Activated CD4-positive, alpha-beta T cell treated with anti-CD3 and anti-CD28 coated beads, Interleukin-2, amount 10 ng/mL, durations not matched to agents 24 days and 14 days (primary cell): Measurements from ENCODE around the gene VPS13D. TPM values are rescaled to one million over a fixed set of nuclear protein-coding genes. Genes with fewer than 3 reads are reported as not detected.
A peak's percentile ranks its signal among the peaks of the same experiment; 100 is the strongest.
"Not testable (repeated sequence)": the region's sequence is repeated elsewhere in the genome, so short reads cannot be mapped to it uniquely, and the experiment has no call there.

Experiments used
- DNase-seq: peaks from one replicate; pipeline ENCODE4 v3.0.0; 2022
- H3K27ac Mint-ChIP-seq: one replicate; pipeline ENCODE4 v1.8.0; 2022; ENCODE audit warnings: mild to moderate bottlenecking, mixed read lengths
- H3K27me3 Mint-ChIP-seq: one replicate; pipeline ENCODE4 v1.8.0; 2022; ENCODE audit warnings: mixed read lengths
- H3K36me3 Mint-ChIP-seq: one replicate; pipeline ENCODE4 v1.8.0; 2022; ENCODE audit warnings: low read depth, mild to moderate bottlenecking, mixed read lengths
- H3K4me1 Mint-ChIP-seq: one replicate; pipeline ENCODE4 v1.8.0; 2021; ENCODE audit warnings: mixed read lengths
- H3K4me3 Mint-ChIP-seq: one replicate; pipeline ENCODE4 v1.8.0; 2022; ENCODE audit warnings: mild to moderate bottlenecking, moderate library complexity, mixed read lengths
- H3K9me3 Mint-ChIP-seq: one replicate; pipeline ENCODE4 v1.8.0; 2021; ENCODE audit warnings: mixed read lengths
- intact Hi-C: fragments of 100-400 bp; cut with micrococcal nuclease; formaldehyde crosslinking; loops from one replicate; pipeline ENCODE4 v1.15.1; 2023
- total RNA-seq: library from RNA; stranded (reverse); gene quantifications from 2 replicates; pipeline ENCODE4 v1.2.3, GENCODE V29; 2022

VPS13D gene
- total RNA-seq, 1 donor from 2014 or later = 30.8 TPM

DNA sequence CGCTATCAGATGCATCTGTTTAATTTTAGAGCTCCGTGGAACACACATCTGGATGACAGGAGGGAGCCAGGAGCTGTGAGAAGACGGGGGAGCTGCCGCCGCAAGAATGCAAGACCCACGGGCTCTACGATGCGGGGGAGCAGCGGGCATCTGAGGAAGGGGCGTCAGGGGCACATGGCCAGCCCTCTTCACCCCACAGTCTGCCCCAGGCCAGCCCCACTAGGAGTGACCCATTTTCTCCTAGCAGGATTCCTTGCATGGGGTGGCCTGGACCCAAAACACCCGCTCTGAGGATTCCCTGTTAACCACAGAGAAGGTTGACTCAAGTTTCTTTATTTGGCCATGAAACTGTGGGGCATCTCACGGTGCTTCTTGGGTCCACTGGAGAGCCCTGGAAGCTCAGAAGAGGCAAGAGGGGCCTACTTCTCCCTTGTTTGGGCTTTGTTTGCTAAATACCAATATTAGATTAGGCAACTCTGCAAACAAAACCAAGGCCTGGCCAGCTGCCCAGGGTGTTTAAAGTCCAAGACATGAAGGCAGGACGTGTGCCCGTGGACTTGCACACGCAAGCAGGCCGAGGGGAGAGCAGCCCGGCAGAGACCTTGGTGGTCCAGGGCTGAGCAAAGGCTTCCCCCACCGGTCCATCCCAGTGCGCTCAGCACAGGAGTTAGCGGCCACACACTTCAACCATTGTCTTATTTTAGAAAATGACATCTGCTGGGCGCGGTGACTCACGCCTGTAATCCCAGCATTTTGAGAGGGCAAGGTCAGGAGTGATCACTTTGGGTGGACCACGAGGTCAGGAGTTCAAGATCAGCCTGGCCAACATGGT lies 298.4 kb downstream of the VPS13D start:
- H3K36me3 Mint-ChIP-seq = peaks cover 10% of the 10 kb centered on the region
- intact Hi-C loops = no loop called here
- H3K9me3 Mint-ChIP-seq = no peaks in the 10 kb centered on the region
- no peak for DNase-seq
- no peak overlapping the region for H3K27ac Mint-ChIP-seq
- no peaks in the 10 kb centered on the region for H3K27me3 Mint-ChIP-seq
- H3K4me1 Mint-ChIP-seq = peaks cover 17% of the 10 kb centered on the region
- H3K4me3 Mint-ChIP-seq = no peak overlapping the region

DNA sequence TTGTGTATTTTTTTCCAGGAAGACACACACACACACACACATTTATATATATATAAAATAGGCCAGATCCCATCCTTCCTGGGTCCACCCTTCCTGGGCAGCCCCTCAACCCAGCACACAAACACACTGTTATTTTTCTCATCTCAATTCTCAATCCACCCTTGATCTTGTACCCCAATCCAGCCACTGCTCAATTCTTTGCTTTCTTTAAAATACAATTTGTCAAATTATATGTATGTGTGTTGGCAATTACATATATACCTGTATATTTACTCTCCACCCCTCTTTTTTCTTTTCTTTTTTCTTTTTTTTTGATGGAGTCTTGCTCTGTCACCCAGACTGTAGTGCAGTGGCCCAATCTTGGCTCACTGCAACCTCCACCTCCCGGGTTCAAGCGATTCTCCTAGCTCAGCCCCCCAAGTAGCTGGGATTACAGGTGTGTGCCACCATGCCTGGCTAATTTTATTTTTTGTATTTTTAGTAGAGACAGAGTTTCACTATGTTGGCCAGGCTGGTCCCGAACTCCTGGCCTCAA lies 299.9 kb downstream of the VPS13D start:
- intact Hi-C loops = no loop called here
- Mint-ChIP-seq H3K27me3 (no peaks in the 10 kb centered on the region), H3K27ac (peak overlapping the region; percentile 68), H3K9me3 (no peaks in the 10 kb centered on the region), H3K4me1 (peaks cover 18% of the 10 kb centered on the region), H3K4me3 (no peak overlapping the region), H3K36me3 (peaks cover 13% of the 10 kb centered on the region)
- no peak for DNase-seq

DNA sequence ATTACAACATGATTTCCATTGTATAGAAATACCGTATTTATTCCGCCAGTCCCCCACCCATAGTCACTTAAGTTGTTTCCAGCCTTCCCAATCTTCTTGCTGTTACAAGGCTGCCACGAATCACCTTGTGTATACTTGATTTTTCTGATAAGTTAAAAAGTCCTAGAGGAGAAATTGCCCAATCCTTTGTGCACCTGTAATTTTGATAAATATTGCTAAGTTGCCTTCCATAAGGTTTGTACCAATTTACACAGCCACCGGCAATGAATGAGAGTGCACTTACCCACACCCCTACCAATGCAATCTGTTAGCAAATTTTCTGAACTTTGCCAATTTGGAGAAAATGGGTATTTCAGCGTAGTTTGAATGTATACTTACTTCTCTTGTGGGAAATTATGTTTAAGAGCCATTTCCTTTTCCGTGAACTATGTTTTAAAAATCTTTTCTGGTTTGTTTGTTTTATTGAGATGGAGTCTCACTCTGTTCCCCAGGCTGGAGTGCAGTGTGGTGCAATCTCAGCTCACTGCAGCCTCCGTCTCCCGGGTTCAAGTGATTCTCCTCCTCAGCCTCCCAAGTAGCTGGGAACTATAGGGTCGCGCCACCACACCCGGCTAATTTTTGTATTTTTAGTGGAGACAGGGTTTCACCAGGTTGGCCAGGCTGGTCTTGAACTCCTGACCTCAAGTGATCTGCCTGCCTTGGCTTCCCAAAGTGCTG lies 300.8 kb downstream of the VPS13D start:
- H3K36me3 Mint-ChIP-seq = peaks cover 19% of the 10 kb centered on the region
- no peak for DNase-seq
- no peak overlapping the region for H3K27ac Mint-ChIP-seq
- H3K4me3 Mint-ChIP-seq = no peak overlapping the region
- no peaks in the 10 kb centered on the region for H3K27me3 Mint-ChIP-seq
- intact Hi-C loops = no loop called here
- peaks cover 4% of the 10 kb centered on the region for H3K9me3 Mint-ChIP-seq
- H3K4me1 Mint-ChIP-seq = peaks cover 13% of the 10 kb centered on the region

DNA sequence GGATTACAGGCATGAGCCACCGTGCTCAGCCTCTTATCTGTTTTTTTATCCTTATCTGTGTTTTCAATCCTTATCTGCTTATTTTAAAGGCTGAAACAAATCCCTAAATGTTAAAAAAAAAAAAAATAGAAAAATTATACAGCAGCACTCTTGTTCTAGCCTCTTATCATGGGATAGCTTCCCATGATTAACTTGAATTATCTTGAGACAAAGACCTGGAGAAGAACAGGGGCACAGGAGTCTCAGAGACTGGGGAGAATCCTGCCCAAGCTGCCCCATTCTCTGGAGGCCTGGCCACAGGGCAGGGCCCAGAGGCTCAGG lies 301.3 kb downstream of the VPS13D start:
- Mint-ChIP-seq H3K36me3 (peaks cover 22% of the 10 kb centered on the region), H3K9me3 (peaks cover 6% of the 10 kb centered on the region), H3K27me3 (no peaks in the 10 kb centered on the region), H3K4me3 (no peak overlapping the region), H3K27ac (no peak overlapping the region), H3K4me1 (peaks cover 10% of the 10 kb centered on the region)
- intact Hi-C loops = no loop called here
- DNase-seq = no peak

DNA sequence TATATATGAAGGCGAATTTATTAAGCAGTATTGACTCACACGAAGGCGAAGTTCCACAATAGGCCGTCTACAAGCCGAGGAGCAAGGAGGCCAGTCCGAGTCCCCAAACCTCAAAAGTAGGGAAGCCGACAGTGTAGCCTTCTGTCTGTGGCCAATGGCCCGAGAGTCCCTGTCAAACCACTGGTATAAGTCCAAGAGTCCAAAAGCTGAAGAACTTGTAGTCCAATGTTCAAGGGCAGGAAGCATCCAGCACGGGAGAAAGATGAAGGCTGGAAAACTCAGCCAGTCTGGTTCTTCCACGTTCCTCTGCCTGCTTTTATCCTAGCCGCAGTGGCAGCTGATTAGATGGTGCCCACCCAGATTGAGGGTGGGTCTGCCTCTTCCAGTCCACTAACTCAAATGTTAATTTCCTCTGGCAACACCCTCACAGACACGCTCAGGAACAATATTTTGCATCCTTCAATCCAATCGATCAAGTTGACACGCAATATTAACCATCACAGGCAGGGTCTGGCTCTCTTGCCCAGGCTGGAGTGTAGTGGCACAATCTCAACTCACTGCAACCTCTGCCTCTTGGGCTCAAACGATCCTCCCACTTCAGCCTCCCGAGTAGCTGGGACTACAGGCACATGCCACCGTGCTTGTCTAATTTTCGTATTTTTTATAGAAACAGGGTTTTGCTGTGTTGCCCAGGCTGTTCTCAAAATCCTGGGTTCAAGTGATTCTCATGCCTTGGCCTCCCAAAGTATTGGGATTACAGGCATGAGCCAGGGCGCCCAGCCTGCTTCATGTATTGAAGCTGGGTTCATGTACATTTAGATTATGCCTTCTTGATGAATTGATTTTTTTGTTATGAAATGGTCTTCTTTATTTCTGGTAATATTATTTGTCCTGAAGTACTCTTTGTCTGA lies 302.8 kb downstream of the VPS13D start:
- intact Hi-C loops = no loop called here
- peaks cover 14% of the 10 kb centered on the region for H3K4me1 Mint-ChIP-seq
- H3K27me3 Mint-ChIP-seq = no peaks in the 10 kb centered on the region
- DNase-seq = no peak
- H3K9me3 Mint-ChIP-seq = peaks cover 20% of the 10 kb centered on the region
- peaks cover 37% of the 10 kb centered on the region for H3K36me3 Mint-ChIP-seq
- H3K27ac Mint-ChIP-seq = no peak overlapping the region
- H3K4me3 Mint-ChIP-seq = no peak overlapping the region

DNA sequence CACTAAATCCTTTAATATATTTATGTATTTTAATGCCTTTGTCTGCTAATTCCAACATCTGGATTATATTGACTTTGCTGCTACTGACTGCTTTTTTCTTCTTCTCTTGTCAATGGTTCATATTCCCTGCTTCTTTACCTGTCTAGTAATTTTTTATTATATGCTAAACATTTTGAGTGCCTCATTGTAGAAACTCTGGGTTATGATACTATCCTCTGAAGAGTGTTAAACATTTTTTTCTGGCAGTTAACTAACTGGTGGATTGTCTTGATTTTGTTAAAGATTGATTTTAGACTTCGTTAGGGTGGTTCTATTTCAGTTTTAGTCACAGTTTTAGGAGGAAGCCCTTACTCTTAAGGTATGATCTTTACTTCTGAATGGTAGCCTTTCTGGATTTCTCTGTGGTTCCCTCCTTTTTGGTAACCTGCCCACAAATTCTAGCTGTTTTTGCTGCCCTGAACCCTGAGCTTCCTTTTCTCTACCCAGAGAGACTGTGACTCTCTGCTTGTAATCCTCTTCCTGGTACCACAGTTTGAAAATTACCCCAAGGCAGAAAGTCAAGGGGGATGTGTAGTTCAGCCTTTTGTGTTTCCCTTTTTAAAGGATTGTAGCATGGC lies 306.3 kb downstream of the VPS13D start:
- Mint-ChIP-seq H3K27me3 (no peaks in the 10 kb centered on the region), H3K9me3 (peaks cover 21% of the 10 kb centered on the region), H3K4me1 (peaks cover 6% of the 10 kb centered on the region), H3K4me3 (no peak overlapping the region), H3K36me3 (peaks cover 39% of the 10 kb centered on the region), H3K27ac (no peak overlapping the region)
- DNase-seq = no peak
- intact Hi-C loops = no loop called here

DNA sequence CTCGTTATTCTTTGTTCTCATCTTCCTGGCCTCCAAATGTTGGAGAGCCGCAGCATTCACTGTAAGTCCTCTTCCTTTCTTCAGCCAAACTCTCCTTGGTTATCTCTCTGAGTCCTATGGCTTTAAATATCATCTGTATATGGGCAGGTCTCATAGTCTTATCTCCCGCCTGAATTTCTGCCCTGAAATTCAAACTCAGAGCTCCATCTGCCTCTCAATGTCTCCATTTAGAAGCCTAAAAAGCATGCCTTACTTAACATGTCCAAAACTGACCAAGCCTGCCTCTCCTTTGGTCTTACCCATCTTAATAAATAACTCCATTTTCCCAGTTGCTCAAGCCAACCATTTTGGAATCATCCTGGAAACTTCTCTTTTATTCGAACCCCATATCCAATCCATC lies 307.5 kb downstream of the VPS13D start:
- Mint-ChIP-seq H3K27me3 (no peaks in the 10 kb centered on the region), H3K4me1 (peaks cover 6% of the 10 kb centered on the region)

DNA sequence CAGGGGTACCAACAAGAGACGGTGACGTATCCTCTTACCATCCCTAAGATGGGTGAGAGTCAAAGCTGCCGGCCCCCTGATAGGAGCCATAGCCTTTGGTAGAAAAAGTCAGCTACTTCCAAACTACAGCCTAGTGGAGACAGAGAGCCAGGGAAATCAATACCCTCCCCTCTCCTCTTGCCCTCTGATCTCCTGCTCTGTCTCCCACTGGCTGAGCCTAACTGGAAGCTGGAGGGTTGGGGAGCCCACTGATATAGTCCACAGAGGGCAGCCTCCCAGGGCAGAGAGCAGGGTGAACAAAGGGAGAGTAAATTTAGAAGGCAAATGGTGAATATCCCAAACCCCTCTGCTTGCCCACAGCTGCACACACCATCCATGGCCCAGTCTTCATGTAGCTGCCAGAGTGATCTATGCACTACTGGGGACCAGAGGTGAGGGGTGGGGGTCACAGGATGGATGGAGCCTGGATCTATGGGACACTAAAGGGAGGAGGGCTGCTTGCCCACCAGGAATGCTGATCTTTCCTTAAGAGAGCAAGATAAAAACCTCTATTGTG lies 308.2 kb downstream of the VPS13D start:
- peaks cover 21% of the 10 kb centered on the region for H3K9me3 Mint-ChIP-seq
- H3K27me3 Mint-ChIP-seq = peaks cover 1% of the 10 kb centered on the region
- intact Hi-C loops = no loop called here
- H3K36me3 Mint-ChIP-seq = peaks cover 36% of the 10 kb centered on the region
- no peak overlapping the region for H3K4me3 Mint-ChIP-seq
- no peak overlapping the region for H3K27ac Mint-ChIP-seq
- no peak for DNase-seq
- peaks cover 6% of the 10 kb centered on the region for H3K4me1 Mint-ChIP-seq

More for the DNA sequence above, 307.5 kb downstream of the VPS13D start:
- Mint-ChIP-seq H3K27ac (no peak overlapping the region), H3K4me3 (no peak overlapping the region), H3K9me3 (peaks cover 21% of the 10 kb centered on the region), H3K36me3 (peaks cover 36% of the 10 kb centered on the region)
- intact Hi-C loops = no loop called here
- DNase-seq = no peak

DNA sequence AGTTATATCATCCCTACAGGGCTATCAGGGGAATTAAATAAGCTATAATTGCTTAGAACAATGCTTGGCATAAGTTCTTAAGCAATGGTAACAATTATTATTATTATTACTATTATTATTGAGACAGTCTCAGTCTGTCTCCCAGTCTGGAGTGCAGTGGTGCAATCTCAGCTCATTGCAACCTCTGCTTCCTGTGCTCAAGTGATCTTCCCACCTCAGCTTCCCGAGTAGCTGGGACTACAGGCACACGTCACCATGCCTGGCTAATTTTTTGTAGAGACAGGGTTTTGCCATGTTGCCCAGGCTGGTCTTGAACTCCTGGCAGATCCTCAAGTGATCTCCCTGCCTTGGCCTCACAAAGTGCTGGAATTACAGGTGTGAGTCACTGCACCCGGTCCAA lies 308.7 kb downstream of the VPS13D start:
- H3K9me3 Mint-ChIP-seq = peaks cover 21% of the 10 kb centered on the region
- H3K27ac Mint-ChIP-seq, intact Hi-C loops, H3K4me3 Mint-ChIP-seq, DNase-seq, H3K4me1 Mint-ChIP-seq, H3K27me3 Mint-ChIP-seq: not testable (repeated sequence)
- peaks cover 32% of the 10 kb centered on the region for H3K36me3 Mint-ChIP-seq

DNA sequence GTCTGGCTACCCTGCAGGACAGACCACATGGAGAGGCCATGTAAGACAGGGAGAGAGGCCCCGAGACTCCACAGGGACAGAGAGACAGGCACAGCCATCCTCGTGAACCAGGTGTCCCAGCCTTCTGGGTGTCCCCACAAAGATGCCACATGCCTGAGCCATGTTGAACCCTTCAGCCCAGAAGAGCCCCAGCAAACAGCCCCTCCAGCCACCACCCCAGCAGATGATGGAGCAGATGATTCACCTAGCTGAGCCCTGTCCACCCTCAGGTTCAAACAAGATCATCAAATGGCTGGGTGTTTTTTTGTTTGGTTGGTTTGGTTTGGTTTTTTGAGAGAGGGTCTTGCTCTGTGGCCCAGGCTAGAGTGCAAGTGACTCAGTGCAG lies 309.5 kb downstream of the VPS13D start:
- Mint-ChIP-seq H3K36me3 (peaks cover 29% of the 10 kb centered on the region), H3K27me3 (peaks cover 5% of the 10 kb centered on the region), H3K4me1 (peaks cover 4% of the 10 kb centered on the region), H3K27ac (no peak overlapping the region), H3K9me3 (peaks cover 21% of the 10 kb centered on the region), H3K4me3 (no peak overlapping the region)
- no peak for DNase-seq
- intact Hi-C loops = no loop called here

DNA sequence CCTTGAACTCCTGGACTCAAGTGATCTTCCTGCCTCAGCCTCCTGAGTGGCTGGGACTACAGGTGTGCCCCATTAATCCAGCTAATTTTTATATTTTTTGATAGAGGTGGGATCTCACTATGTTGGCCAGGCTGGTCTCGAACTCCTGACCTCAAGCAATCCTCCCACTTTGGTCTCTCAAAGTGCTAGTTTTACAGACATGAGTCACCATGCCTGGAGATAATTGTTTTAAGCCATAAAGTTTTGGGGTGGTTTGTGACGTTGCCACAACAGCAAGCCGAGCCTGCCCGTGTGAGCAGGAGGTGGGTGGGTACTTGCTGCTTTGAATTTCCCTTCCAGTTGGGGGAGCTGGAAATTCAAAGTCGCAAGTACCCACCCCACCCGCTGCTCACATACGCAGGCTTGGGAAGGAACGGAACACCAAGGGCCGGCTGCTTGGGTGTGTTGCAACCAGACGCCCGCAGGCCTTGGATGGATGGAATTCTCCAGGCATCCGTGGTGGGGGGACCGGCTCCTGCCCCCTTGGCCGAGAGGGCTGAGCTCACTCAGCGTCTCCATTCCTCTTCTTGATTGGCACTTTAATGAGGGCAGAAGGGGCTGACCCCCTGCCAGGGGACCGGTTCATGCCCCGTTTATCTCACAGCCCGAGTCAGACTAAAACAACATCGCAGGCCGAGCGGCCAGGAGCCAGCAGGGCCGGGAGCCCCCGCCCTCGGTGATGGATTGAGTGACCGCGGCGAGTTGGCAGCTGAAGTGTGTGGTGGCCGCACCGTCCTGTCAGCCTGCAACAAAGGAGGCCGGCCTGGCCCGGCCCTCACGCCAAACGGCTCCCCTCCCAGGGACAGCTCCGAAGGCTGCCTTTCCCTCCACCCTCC lies 310.1 kb downstream of the VPS13D start:
- H3K9me3 Mint-ChIP-seq = peaks cover 21% of the 10 kb centered on the region
- H3K36me3 Mint-ChIP-seq = peaks cover 29% of the 10 kb centered on the region
- no peak overlapping the region for H3K27ac Mint-ChIP-seq
- H3K27me3 Mint-ChIP-seq = peaks cover 8% of the 10 kb centered on the region
- intact Hi-C loops = no loop called here
- no peak for DNase-seq
- no peak overlapping the region for H3K4me3 Mint-ChIP-seq
- peaks cover 5% of the 10 kb centered on the region for H3K4me1 Mint-ChIP-seq

DNA sequence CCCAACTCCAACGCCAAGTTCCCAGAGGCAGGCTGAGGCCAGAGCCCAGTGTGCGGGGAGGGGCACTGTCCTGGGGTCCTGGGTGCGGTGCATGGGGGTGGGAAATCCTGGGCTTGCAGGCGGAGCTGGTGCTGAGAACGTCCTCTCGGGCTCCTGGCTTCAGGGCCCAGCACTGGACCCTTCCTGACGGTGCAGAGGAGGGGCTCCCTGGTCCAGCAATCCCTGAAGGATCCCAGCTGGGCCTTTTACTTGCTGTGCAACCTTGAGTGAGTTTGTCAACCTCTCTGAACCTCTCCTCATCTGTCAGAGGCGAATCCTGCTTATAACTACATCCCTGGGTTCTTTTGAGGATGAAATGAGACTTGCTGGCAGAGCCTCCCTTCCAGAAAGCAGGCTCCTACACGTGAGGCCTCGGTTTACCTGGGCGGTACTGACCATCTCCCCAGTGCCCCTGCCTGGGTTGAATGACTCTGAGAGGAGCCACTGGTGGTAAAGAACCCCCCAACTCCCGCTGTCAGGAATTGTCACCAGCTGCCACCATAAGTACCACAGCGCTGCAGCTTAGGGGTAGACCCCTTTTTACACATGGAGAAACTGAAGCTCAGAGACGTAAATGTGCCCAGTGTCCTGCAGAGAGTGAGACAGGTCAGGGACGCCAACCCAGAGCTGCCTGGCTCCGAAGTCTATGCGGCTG lies 310.9 kb downstream of the VPS13D start:
- DNase-seq = no peak
- peaks cover 7% of the 10 kb centered on the region for H3K4me1 Mint-ChIP-seq
- intact Hi-C loops = no loop called here
- H3K9me3 Mint-ChIP-seq = peaks cover 17% of the 10 kb centered on the region
- H3K27ac Mint-ChIP-seq = no peak overlapping the region
- no peak overlapping the region for H3K4me3 Mint-ChIP-seq
- peaks cover 11% of the 10 kb centered on the region for H3K27me3 Mint-ChIP-seq
- H3K36me3 Mint-ChIP-seq = peaks cover 23% of the 10 kb centered on the region
